ENCODE data around the gene SLCO4A1.

SLCO4A1 gene

GRCh38 chr20:62614085-62614960 lies 28.0 kb upstream of the SLCO4A1 start:
- Histone ChIP-seq H3K9me3 (ENCODE audit: control insufficient read depth, insufficient read depth, low read length) (peaks cover 10% of the 10 kb centered on the region; the same call in 1 of the 2 replicates), H3K4me2 (ENCODE audit: low read length) (no peak overlapping the region), H3K27me3 (ENCODE audit: control insufficient read depth, low read length) (no peaks in the 10 kb centered on the region; the same call in 1 of the 2 replicates), H3K27ac (ENCODE audit: low read depth, low read length) (no peak overlapping the region), H3K9me2 (replicated peaks; ENCODE audit: control insufficient read depth, low read length) (no peaks in the 10 kb centered on the region), H4K20me1 (ENCODE audit: control insufficient read depth, insufficient read depth, low read depth, low read length) (no peaks in the 10 kb centered on the region), H3F3A (ENCODE audit: control insufficient read depth, insufficient read depth) (peaks cover 3% of the 10 kb centered on the region; the same call in 1 of the 2 replicates), H3K4me1 (ENCODE audit: control insufficient read depth, low read length) (peaks cover 36% of the 10 kb centered on the region), H3K4me3 (ENCODE audit: low read length) (no peak overlapping the region), H3K36me3 (ENCODE audit: control insufficient read depth, low read length) (no peaks in the 10 kb centered on the region), H3K79me2 (ENCODE audit: control insufficient read depth, low read length) (no peaks in the 10 kb centered on the region)
- TF ChIP-seq EZH2phosphoT487 (IDR thresholded peaks at IDR 0.05; ENCODE audit: borderline replicate concordance, low read length): no peak
- no peak for TF ChIP-seq CTCF (IDR thresholded peaks at IDR 0.05; ENCODE audit: low read depth, low read length, poor library complexity, severe bottlenecking)

GRCh38 chr20:62614961-62615680 lies 27.2 kb upstream of the SLCO4A1 start:
- no peaks in the 10 kb centered on the region for H3K36me3 ChIP-seq (ENCODE audit: control insufficient read depth, low read length)
- H3K27ac ChIP-seq (ENCODE audit: low read depth, low read length): no peak overlapping the region
- TF ChIP-seq CTCF (IDR thresholded peaks at IDR 0.05; ENCODE audit: low read depth, low read length, poor library complexity, severe bottlenecking) (no peak), EZH2phosphoT487 (IDR thresholded peaks at IDR 0.05; ENCODE audit: borderline replicate concordance, low read length) (no peak)
- H3K4me1 ChIP-seq (ENCODE audit: control insufficient read depth, low read length): peaks cover 34% of the 10 kb centered on the region
- H3K4me2 ChIP-seq (ENCODE audit: low read length): no peak overlapping the region
- no peaks in the 10 kb centered on the region; the same call in 1 of the 2 replicates for H3K27me3 ChIP-seq (ENCODE audit: control insufficient read depth, low read length)
- peaks cover 4% of the 10 kb centered on the region for H3F3A ChIP-seq (ENCODE audit: control insufficient read depth, insufficient read depth)
- no peaks in the 10 kb centered on the region for H3K9me2 ChIP-seq (replicated peaks; ENCODE audit: control insufficient read depth, low read length)
- no peaks in the 10 kb centered on the region for H3K79me2 ChIP-seq (ENCODE audit: control insufficient read depth, low read length)
- no peak overlapping the region for H3K4me3 ChIP-seq (ENCODE audit: low read length)
- peaks cover 10% of the 10 kb centered on the region; the same call in 1 of the 2 replicates for H3K9me3 ChIP-seq (ENCODE audit: control insufficient read depth, insufficient read depth, low read length)
- no peaks in the 10 kb centered on the region for H4K20me1 ChIP-seq (ENCODE audit: control insufficient read depth, insufficient read depth, low read depth, low read length)

GRCh38 chr20:62615750-62616251 lies 26.5 kb upstream of the SLCO4A1 start:
- H3F3A ChIP-seq (ENCODE audit: control insufficient read depth, insufficient read depth): peaks cover 8% of the 10 kb centered on the region
- H3K4me3 ChIP-seq (ENCODE audit: low read length): no peak overlapping the region
- TF ChIP-seq EZH2phosphoT487 (IDR thresholded peaks at IDR 0.05; ENCODE audit: borderline replicate concordance, low read length): no peak
- no peak for TF ChIP-seq CTCF (IDR thresholded peaks at IDR 0.05; ENCODE audit: low read depth, low read length, poor library complexity, severe bottlenecking)
- H3K27me3 ChIP-seq (ENCODE audit: control insufficient read depth, low read length): no peaks in the 10 kb centered on the region; the same call in 1 of the 2 replicates
- peaks cover 34% of the 10 kb centered on the region for H3K4me1 ChIP-seq (ENCODE audit: control insufficient read depth, low read length)
- no peak overlapping the region for H3K27ac ChIP-seq (ENCODE audit: low read depth, low read length)
- H3K4me2 ChIP-seq (ENCODE audit: low read length): no peak overlapping the region
- H3K79me2 ChIP-seq (ENCODE audit: control insufficient read depth, low read length): no peaks in the 10 kb centered on the region
- no peaks in the 10 kb centered on the region for H3K9me2 ChIP-seq (replicated peaks; ENCODE audit: control insufficient read depth, low read length)
- peaks cover 4% of the 10 kb centered on the region; the same call in 1 of the 2 replicates for H3K9me3 ChIP-seq (ENCODE audit: control insufficient read depth, insufficient read depth, low read length)
- no peaks in the 10 kb centered on the region for H3K36me3 ChIP-seq (ENCODE audit: control insufficient read depth, low read length)
- no peaks in the 10 kb centered on the region for H4K20me1 ChIP-seq (ENCODE audit: control insufficient read depth, insufficient read depth, low read depth, low read length)

Measured in DOHH2 (cell line).